AG04450 (cell line): ENCODE measurements around the gene SOX2. TPM values are rescaled to one million over a fixed set of nuclear protein-coding genes. Genes with fewer than 3 reads are reported as not detected.

Source experiments
- CTCF ChIA-PET: fragments of 300-600, 350-600 bp; formaldehyde crosslinking; extraction: SDS; loops from one replicate; lab custom pipeline; 2022; ENCODE audit warnings: antibody characterized with exemption, inconsistent platforms; lab: Charles Lee
- POLR2A ChIA-PET: fragments of 350-600 bp; formaldehyde crosslinking; extraction: SDS; loops from one replicate; lab custom pipeline; 2021; ENCODE audit warnings: antibody characterized with exemption, inconsistent platforms; lab: Yijun Ruan, JAX
- DNase-seq: peaks from one replicate; pipeline ENCODE4 v3.0.0-alpha.2; 2011; ENCODE audit warnings: low read depth, low spot score
- H3K27ac ChIP-seq: one replicate; pipeline ENCODE4 v1.5.1; 2012; ENCODE audit warnings: low read depth, low read length, control low read depth
- H3K27me3 ChIP-seq: one replicate; pipeline ENCODE4 v1.6.0; 2012; ENCODE audit warnings: low read length; ENCODE audit not compliant: control insufficient read depth, insufficient read depth
- H3K4me3 ChIP-seq: 2 replicates; pipeline ENCODE4 v1.5.1; 2011; ENCODE audit warnings: mild to moderate bottlenecking, low read depth, low read length, control low read depth
- H3K9me3 ChIP-seq: 2 replicates; pipeline ENCODE4 v1.5.1; 2012; ENCODE audit warnings: low read length; ENCODE audit not compliant: control insufficient read depth, insufficient read depth
- CTCF ChIP-seq: IDR thresholded peaks from 2 replicates; pipeline ENCODE4 v1.5.1; 2011; ENCODE audit warnings: low read depth, low read length, control low read depth, inconsistent platforms
- polyA plus RNA-seq: library from polyadenylated mRNA; depleted of rRNA; stranded (reverse); fragments of >200 nt; gene quantifications from 2 replicates; pipeline ENCODE4 v1.2.3, GENCODE V29; 2011

SOX2 gene
- polyA plus RNA-seq, 1 experiment, result not detected

GRCh38 chr3:181713676-181714612 lies 2.2 kb downstream of the SOX2 start:
- Histone ChIP-seq H3K27ac (no peak overlapping the region), H3K27me3 (peaks cover 61% of the 10 kb centered on the region), H3K4me3 (no peak overlapping the region), H3K9me3 (peaks cover 11% of the 10 kb centered on the region; the same call in 1 of the 2 replicates)
- CTCF ChIA-PET, result interaction anchor here (1.1 to 1.4 kb wide), 2 partner anchors 13 to 970 kb away, joined by 7 to 10 read pairs; no protein-coding TSS in a partner anchor
- no peak for DNase-seq
- POLR2A ChIA-PET, result no interaction called here
- TF ChIP-seq CTCF, result no peak

- no peak overlapping the region for H3K4me3 ChIP-seq
- DNase-seq, result no peak
- H3K27ac ChIP-seq, result no peak overlapping the region
- CTCF ChIA-PET, result interaction anchor here (0.8 kb wide), 1 partner anchor 14 kb away, joined by 4 read pairs; no protein-coding TSS in a partner anchor
- peaks cover 8% of the 10 kb centered on the region; the same call in 1 of the 2 replicates for H3K9me3 ChIP-seq
- POLR2A ChIA-PET, result no interaction called here
- no peak for TF ChIP-seq CTCF
- H3K27me3 ChIP-seq, result peaks cover 67% of the 10 kb centered on the region
Measured at GRCh38 chr3:181715571-181716340, 4.0 kb downstream of the SOX2 start.

- no peak for DNase-seq
- peaks cover 7% of the 10 kb centered on the region; the same call in 1 of the 2 replicates for H3K9me3 ChIP-seq
- no peak overlapping the region for H3K27ac ChIP-seq
- H3K4me3 ChIP-seq, result no peak overlapping the region
- POLR2A ChIA-PET, result interaction anchor here (0.6 kb wide), 1 partner anchor 1790 kb away, joined by 3 read pairs; no protein-coding TSS in a partner anchor
- peaks cover 64% of the 10 kb centered on the region for H3K27me3 ChIP-seq
- TF ChIP-seq CTCF, result no peak
- CTCF ChIA-PET, result interaction anchor here (0.6 to 2.8 kb wide), 4 partner anchors 9 to 977 kb away, joined by 3 to 16 read pairs (median 4); no protein-coding TSS in a partner anchor
Measured at GRCh38 chr3:181716966-181717365, 5.2 kb downstream of the SOX2 start.

GRCh38 chr3:181717549-181718171 lies 5.9 kb downstream of the SOX2 start:
- Histone ChIP-seq H3K27ac (no peak overlapping the region), H3K9me3 (peaks cover 4% of the 10 kb centered on the region; the same call in 1 of the 2 replicates), H3K27me3 (peaks cover 62% of the 10 kb centered on the region), H3K4me3 (no peak overlapping the region)
- POLR2A ChIA-PET, result no interaction called here
- CTCF ChIA-PET, result interaction anchor here (0.9 to 2.8 kb wide), 3 partner anchors 9 to 17 kb away, joined by 3 to 16 read pairs (median 4); no protein-coding TSS in a partner anchor
- no peak for DNase-seq
- TF ChIP-seq CTCF, result no peak
